ENCODE measurements around the gene ILRUN.

GRCh38 chr6:34676140-34676539 lies 20.4 kb downstream of the ILRUN start:
- TF ChIP-seq CTCF (conservative IDR thresholded peaks at IDR 0.05; ENCODE audit: low read length) (no peak), EZH2phosphoT487 (IDR thresholded peaks at IDR 0.05; ENCODE audit: borderline replicate concordance) (no peak)
